ENCODE results near the gene POLR1F.
A peak's percentile ranks its signal among the peaks of the same experiment; 100 is the strongest.
"Not testable (repeated sequence)": the region's sequence is repeated elsewhere in the genome, so short reads cannot be mapped to it uniquely, and the experiment has no call there.

The POLR1F gene, protein sequence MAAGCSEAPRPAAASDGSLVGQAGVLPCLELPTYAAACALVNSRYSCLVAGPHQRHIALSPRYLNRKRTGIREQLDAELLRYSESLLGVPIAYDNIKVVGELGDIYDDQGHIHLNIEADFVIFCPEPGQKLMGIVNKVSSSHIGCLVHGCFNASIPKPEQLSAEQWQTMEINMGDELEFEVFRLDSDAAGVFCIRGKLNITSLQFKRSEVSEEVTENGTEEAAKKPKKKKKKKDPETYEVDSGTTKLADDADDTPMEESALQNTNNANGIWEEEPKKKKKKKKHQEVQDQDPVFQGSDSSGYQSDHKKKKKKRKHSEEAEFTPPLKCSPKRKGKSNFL

DNA sequence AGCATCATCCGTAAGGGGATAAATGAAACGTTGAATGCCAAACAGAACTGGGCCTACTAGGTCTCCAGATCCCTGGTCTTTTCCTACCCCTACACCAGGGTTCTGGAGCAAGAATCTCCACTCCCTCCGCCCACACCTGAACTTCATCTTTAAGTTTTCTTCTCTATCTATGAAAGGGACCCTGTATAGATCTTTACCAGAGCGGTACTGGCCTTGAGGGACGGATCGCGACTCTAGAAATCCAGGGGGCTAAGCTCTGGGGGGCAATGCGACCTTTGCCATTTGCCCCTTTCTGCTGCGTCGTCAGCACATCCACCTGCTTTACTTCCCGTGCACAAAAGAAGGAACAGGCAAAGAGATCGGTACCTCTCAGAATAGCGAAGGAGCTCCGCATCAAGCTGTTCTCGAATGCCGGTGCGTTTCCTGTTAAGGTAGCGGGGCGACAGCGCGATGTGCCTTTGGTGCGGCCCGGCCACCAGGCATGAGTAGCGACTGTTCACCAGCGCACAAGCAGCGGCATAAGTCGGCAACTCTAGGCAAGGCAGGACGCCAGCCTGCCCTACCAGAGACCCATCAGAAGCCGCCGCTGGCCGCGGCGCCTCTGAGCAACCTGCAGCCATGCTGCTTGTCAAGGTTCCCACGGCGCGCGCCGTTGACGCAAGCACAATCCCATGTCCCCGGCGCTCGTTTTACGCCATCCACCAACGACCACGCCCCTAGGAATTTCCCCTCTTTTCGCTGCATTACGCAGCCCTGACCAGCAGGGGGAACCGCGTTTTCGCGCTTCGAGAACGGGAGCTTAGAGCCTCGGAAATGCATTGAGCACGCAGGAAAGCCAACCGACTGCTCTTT is at the start of gene POLR1F:
POLR1F (minus strand) TSS at position 641 of the 852 bp plus-strand sequence; CDS start at position 620, 21 bp downstream.
- peak; percentile 92 for DNase-seq (ENCODE audit: low spot score)

- peak; percentile 25 for DNase-seq (ENCODE audit: low spot score)
Observed at GRCh38 chr7:19754521-19755116, 45.8 kb upstream of the POLR1F start.

DNA sequence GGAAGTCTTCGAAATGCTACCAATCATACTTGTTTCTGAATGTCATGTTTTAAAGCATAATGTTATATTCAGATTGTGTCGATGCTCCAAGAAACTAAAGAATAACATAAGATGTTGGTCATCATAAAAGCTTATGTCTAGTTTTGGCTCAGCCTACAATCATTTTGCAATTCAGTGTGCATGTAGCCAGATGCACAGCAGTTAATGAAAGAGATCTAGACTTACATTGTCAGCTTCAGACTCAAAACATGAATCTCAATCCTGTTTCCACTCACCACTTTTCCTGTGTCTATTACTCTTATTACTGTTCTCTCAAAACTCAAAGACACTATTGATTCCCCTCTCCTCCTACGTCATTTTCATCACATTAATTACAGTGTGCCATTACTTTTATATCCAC is 43.2 kb upstream of the POLR1F start:
- no peak for DNase-seq (ENCODE audit: low spot score)

- no peak for DNase-seq (ENCODE audit: low spot score)
Observed at GRCh38 chr7:19749658-19750057, 40.8 kb upstream of the POLR1F start.

GRCh38 chr7:19747740-19748339 is 39.0 kb upstream of the POLR1F start:
- DNase-seq (ENCODE audit: low spot score) = peak; percentile 38

DNA sequence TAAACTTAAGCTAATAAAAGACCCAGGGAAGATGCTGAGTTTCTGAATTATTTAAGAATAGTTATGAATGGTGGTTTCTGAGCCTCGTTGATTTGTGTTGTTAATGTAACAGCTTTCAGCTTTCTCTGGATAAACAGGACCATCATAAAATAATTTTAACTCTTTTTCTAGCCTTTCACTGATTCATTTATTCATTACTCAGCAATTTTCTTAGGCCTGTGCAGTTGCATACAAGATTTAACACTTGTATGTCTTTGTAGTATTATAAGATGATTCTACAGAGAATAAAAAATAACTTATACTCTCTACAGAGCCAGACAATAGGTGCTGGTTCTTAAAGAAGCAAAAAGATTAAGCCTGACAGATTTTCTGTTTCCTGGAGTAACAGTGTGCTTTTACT is 35.2 kb upstream of the POLR1F start:
- DNase-seq (ENCODE audit: low spot score) = no peak

- no peak for DNase-seq (ENCODE audit: low spot score)
Observed at GRCh38 chr7:19728716-19729115, 19.9 kb upstream of the POLR1F start.

DNA sequence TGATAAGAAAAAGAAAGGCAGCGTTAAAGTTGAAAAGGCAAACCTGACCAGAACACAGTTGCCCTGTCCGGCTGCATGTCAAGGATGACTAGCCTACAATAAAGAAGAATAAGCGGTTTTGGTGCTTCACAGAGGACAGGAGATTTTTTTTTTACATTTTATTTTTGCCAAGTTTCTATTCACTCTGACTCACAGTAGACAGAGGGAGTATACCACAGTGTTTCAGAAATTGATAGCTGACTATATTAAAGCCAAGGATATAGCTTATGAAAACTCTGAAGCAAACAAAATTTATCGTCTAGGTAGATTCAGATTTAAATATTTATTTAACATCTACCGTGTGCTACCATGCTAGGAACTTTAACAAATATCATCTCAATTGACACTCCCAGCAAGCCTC is 16.9 kb upstream of the POLR1F start:
- DNase-seq (ENCODE audit: low spot score) = no peak

DNA sequence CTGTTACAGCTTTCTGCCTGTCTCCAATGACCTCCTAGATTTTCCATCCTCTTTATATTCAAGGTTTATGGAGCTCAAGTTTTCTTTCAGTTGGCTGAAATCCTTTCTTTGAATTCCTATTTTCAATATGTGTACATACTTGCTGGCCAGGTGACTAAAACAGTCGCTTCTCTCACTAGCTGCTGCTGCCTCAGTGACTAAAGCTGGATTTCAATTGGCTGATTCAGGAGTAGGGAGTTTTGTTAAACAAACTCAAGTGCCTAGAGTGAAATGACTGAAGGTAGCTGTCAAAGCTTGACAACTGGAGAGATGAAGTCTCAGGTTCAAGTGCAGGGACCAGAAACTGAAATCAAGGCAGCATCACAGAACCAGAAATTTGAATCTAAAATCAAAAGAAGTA is 6.7 kb upstream of the POLR1F start:
- no peak for DNase-seq (ENCODE audit: low spot score)

GRCh38 chr7:19713676-19714075 is 4.8 kb upstream of the POLR1F start:
- DNase-seq (ENCODE audit: low spot score) = no peak

GRCh38 chr7:19709249-19709578 is 377 bp upstream of the POLR1F start:
- DNase-seq (ENCODE audit: low spot score) = no peak

GRCh38 chr7:19707240-19707639 is 1.6 kb downstream of the POLR1F start:
- DNase-seq (ENCODE audit: low spot score) = no peak

- no peak for DNase-seq (ENCODE audit: low spot score)
Observed at GRCh38 chr7:19705663-19706062, 3.2 kb downstream of the POLR1F start.

DNA sequence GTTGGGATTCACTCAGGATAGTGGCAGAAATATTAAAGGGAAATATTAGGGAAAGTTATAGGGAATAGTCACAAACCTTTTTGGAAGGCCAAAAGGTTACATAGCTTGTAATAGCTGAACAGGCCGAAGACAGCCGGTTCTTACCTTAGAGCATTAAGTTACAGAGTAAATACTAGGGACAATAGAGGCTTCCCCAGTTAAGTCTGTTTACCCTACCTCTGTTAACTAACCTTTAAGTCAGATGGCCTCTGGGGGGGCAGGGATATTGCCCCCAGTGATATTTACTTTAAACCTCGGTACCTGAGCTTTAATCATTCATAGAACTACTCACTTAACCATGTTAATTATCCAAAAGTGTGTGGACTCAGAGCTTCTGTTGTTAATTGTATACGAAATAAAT is 7.4 kb downstream of the POLR1F start:
- DNase-seq (ENCODE audit: low spot score) = no peak

DNA sequence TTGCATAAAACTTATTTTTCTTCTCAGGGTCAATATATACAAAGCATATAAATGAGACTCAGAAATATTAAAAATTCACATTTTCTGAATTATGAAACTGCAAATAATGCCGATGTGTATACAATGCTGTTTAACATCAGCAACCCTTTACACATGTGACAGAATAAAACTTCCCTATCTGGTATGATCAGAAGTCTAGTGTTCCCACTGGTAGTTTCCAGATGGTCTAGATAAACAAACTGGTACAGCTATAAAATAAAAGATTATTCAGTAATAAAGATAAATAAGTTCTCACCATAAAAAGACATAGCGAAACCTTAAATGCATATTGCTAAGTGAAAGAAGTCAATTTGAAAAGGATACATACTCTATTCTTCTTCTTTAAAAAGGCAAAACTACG is 7.9 kb downstream of the POLR1F start:
- DNase-seq (ENCODE audit: low spot score) = no peak

DNA sequence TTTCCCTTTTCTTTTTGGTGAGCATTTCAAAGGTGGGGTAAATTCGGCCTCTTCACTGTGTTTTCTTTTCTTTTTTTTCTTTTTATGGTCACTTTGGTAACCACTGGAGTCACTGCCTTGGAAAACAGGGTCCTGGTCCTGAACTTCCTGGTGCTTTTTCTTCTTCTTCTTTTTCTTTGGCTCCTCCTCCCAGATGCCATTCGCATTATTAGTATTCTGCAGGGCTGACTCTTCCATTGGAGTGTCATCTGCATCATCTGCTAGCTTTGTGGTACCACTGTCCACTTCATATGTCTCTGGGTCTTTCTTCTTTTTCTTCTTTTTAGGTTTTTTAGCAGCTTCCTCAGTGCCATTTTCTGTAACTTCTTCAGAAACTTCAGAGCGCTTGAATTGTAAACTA is 10.5 kb downstream of the POLR1F start:
- no peak for DNase-seq (ENCODE audit: low spot score)

DNA sequence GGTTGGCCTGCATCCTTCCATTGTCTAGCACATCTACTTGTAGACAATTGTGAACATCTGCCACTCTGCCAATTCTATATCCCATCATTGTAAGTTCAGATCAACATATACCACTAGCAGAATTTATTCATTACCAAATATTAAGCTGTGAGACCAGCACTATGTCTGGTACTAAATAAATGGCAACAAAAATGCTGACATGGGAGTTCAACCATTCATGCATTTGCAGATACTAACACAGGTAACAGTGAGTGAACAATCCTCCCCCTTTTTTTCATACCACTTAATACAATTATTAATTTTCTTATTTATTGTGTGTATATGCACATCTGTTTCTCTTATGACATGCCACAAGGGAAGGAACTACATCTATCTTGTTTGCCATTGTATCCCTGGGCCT is 11.9 kb downstream of the POLR1F start:
- DNase-seq (ENCODE audit: low spot score) = no peak

DNA sequence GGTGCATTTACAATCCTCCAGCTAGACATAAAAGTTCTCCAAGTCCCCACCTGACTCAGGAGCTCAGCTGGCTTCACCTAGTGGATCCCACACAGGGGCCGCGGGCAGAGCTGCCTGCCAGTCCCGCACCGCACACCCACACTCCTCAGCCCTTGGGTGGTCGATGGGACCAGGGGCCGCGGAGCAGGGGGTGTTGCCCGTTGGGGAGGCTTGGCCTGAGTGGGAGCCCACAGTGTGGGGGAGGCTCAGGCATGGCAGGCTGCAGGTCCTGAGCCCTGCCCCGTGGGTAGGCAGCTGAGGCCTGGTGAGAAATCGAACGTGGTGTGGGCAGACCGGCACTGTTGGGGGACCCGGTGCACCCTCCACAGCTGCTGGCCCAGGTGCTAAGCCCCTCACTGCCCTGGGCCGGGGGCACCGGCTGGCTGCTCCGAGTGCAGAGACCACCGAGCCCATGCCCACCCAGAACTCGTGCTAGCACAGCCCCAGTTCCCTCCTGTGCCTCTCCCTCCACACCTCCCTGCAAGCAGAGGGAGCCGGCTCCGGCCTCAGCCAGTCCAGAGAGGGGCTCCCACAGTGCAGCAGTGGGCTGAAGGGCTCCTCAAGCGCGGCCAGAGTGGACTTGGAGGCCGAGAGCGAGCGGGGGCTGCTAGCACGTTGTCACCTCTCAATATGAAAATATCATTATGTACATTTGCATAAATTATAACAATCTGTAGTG is 16.6 kb downstream of the POLR1F start:
- DNase-seq (ENCODE audit: low spot score) = no peak

- DNase-seq (ENCODE audit: low spot score) = no peak
Observed at GRCh38 chr7:19690736-19691135, 18.1 kb downstream of the POLR1F start.

DNA sequence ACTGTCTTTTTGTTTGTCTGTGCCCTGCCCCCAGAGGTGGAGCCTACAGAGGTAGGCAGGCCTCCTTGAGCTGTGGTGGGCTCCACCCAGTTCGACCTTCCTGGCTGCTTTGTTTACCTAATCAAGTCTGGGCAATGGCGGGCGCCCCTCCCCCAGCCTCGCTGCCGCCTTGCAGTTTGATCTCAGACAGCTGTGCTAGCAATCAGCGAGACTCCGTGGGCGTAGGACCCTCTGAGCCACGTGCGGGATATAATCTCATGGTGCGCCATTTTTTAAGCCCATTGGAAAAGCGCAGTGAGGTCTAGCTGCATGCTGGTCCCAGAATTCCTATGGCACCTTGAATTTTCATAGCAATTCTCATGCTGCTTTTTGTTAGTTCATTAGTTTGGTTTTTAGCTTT is 19.7 kb downstream of the POLR1F start:
- DNase-seq (ENCODE audit: low spot score) = not testable (repeated sequence)

DNA sequence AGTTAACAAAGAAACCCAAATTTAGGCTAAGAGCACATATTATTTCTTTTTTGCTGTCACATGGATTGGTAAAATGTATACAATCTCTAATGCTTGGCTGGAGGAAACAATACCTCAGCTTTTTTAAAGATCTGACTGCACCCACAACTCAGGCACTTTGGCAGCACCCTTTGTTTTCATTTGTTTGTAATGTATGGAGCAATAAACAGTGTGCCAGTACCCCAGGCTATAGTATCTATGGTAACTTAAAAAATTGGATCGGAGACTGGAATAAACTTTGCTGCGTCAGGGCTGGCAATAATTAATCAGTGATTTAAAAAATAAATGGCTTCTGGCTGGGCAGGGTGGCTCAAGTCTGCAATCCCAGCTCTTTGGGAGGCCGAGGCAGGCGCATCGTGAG is 27.2 kb downstream of the POLR1F start:
- DNase-seq (ENCODE audit: low spot score) = no peak

- no peak for DNase-seq (ENCODE audit: low spot score)
Observed at GRCh38 chr7:19677180-19677579, 31.7 kb downstream of the POLR1F start.
